Endodermal cell (in vitro differentiated cells): ENCODE results near the gene PTPRT. TPM values are rescaled to one million over a fixed set of nuclear protein-coding genes. Genes with fewer than 3 reads are reported as not detected.

Source experiments
- DNase-seq: peaks from one replicate; pipeline ENCODE4 v3.0.0-alpha.2; 2017
- H3K27ac ChIP-seq: 2 replicates; pipeline ENCODE4 v1.5.1; 2013; ENCODE audit warnings: mild to moderate bottlenecking, low read depth, low read length, moderate library complexity
- H3K27me3 ChIP-seq: 2 replicates; pipeline ENCODE4 v1.6.1; 2013; ENCODE audit warnings: mild to moderate bottlenecking, low read length, moderate library complexity; ENCODE audit not compliant: insufficient read depth, control insufficient read depth, poor library complexity, severe bottlenecking
- H3K36me3 ChIP-seq: 2 replicates; pipeline ENCODE4 v1.7.0; 2013; ENCODE audit warnings: mild to moderate bottlenecking, low read length, moderate library complexity; ENCODE audit not compliant: control insufficient read depth, insufficient read depth
- H3K4me1 ChIP-seq: one replicate; pipeline ENCODE4 v1.7.0; 2013; ENCODE audit warnings: low read length; ENCODE audit not compliant: control insufficient read depth, insufficient read depth
- H3K4me3 ChIP-seq: 2 replicates; pipeline ENCODE4 v1.5.1; 2013; ENCODE audit warnings: mild to moderate bottlenecking, low read length, moderate library complexity
- H3K9ac ChIP-seq: 2 replicates; pipeline ENCODE4 v1.6.1; 2013; ENCODE audit warnings: mild to moderate bottlenecking, low read length, moderate library complexity; ENCODE audit not compliant: poor library complexity, severe bottlenecking; ENCODE audit errors: extremely low read depth
- H3K9me3 ChIP-seq: 2 replicates; pipeline ENCODE4 v1.6.1; 2013; ENCODE audit warnings: mild to moderate bottlenecking, low read length, moderate library complexity; ENCODE audit not compliant: control insufficient read depth
- H3K27ac Mint-ChIP-seq: 2 replicates; pipeline ENCODE4 v1.8.0; 2020; ENCODE audit warnings: mixed read lengths
- H3K27me3 Mint-ChIP-seq: 2 replicates; pipeline ENCODE4 v1.8.0; 2021; ENCODE audit warnings: mild to moderate bottlenecking, mixed read lengths; ENCODE audit not compliant: insufficient read depth
- H3K36me3 Mint-ChIP-seq: 2 replicates; pipeline ENCODE4 v1.8.0; 2020; ENCODE audit warnings: low read depth, mixed read lengths
- H3K4me1 Mint-ChIP-seq: 2 replicates; pipeline ENCODE4 v1.8.0; 2020; ENCODE audit warnings: mixed read lengths
- H3K4me3 Mint-ChIP-seq: 2 replicates; pipeline ENCODE4 v1.8.0; 2020; ENCODE audit warnings: mild to moderate bottlenecking, moderate library complexity, mixed read lengths
- H3K9me3 Mint-ChIP-seq: 2 replicates; pipeline ENCODE4 v1.8.0; 2020; ENCODE audit warnings: mild to moderate bottlenecking, mixed read lengths
- CTCF ChIP-seq: fragments of 200-600 bp; sonication (generic); conservative IDR thresholded peaks from 2 replicates; pipeline ENCODE4 v1.5.0; 2021; ENCODE audit warnings: antibody characterized with exemption, mild to moderate bottlenecking
- WGBS, 2 experiments: methylation state at CpG; one replicate each; pipeline versions ENCODE4 v1.1.5 to v1.1.7; 2013; ENCODE audit warnings: missing lambda C conversion rate in 2 of 2, mixed read lengths in 1 of 2; ENCODE audit not compliant: insufficient coverage in 1 of 2, insufficient read length in 1 of 2; 5-methylcytosine and 5-hydroxymethylcytosine counted together
- total RNA-seq, 2 donors: library from RNA; stranded (reverse); fragmentation: NEBNext Ultra II Directional in 1 of 2; extraction: Animal tissue kit (Norgen Biotek cat#: 25700) in 1 of 2; gene quantifications; 2 replicates in 1 of 2; 3 replicates in 1 of 2; pipeline ENCODE4 v1.2.1, GENCODE V29; 2021

PTPRT gene
- total RNA-seq, 2 donors from 2014 or later = 2.3 to 2.7 TPM

DNA sequence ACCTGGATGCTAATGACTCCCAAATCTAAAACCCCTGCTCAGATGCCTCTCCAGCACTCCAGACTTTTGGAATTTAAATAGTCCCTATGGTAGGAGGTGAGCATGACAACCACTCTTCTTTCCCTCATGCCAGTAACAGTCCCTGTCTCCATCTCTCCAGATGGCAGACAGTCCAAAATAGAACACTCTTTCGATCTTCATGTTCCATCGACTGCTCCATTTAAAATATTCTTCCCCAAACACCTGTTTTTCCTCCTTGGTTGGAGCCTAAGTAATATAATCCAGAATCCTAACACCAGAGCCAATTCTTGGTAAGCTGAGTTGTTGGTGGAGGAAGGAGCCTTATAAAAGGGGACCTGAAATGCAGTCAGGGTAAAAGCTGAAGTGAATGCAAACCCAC is 848.1 kb downstream of the PTPRT start:
- no peaks in the 10 kb centered on the region for H3K9me3 Mint-ChIP-seq
- H3K27ac Mint-ChIP-seq = no peak overlapping the region

DNA sequence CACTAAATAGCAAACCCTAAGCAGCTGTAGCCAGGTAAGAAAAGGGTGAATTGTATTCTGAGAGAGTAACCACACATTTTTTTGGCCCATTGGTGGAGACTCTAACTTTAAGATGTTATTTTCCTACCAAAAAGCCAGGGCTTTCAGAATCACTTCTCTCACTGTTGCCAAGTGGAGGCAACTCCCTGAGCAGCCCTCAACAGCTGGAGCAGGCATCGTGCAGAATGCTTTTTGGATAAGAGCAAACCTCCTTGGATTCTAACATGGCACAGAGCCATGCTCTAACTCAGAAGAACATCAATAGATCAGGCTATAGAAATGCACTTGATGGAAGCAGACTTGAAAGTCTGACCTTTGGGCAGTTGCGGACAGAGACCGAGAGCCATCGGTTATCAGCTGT is 849.3 kb downstream of the PTPRT start:
- Histone ChIP-seq H3K27me3 (no peaks in the 10 kb centered on the region), H3K9me3 (no peaks in the 10 kb centered on the region), H3K4me3 (no peak overlapping the region), H3K4me1 (no peaks in the 10 kb centered on the region), H3K9ac (no peak overlapping the region), H3K36me3 (no peaks in the 10 kb centered on the region), H3K27ac (no peak overlapping the region)
- Mint-ChIP-seq H3K9me3 (peaks cover 3% of the 10 kb centered on the region), H3K27ac (no peak overlapping the region), H3K36me3 (no peaks in the 10 kb centered on the region), H3K4me1 (no peaks in the 10 kb centered on the region), H3K4me3 (no peak overlapping the region), H3K27me3 (no peaks in the 10 kb centered on the region)
- no peak for DNase-seq
- 91 to 97% methylated on average over 4 of the region's 4 CpGs for WGBS, 2 experiments
- TF ChIP-seq CTCF = no peak

More for the DNA sequence above, 848.1 kb downstream of the PTPRT start:
- Histone ChIP-seq H3K9ac (no peak overlapping the region), H3K4me1 (no peaks in the 10 kb centered on the region), H3K27me3 (no peaks in the 10 kb centered on the region), H3K27ac (no peak overlapping the region), H3K36me3 (no peaks in the 10 kb centered on the region), H3K9me3 (no peaks in the 10 kb centered on the region), H3K4me3 (no peak overlapping the region)
- no peak for DNase-seq
- H3K36me3 Mint-ChIP-seq = no peaks in the 10 kb centered on the region
- H3K4me1 Mint-ChIP-seq = no peaks in the 10 kb centered on the region
- no peak overlapping the region for H3K4me3 Mint-ChIP-seq
- no peak for TF ChIP-seq CTCF
- no peaks in the 10 kb centered on the region for H3K27me3 Mint-ChIP-seq
- WGBS, 2 experiments = 93% methylated on average over 2 of the region's 2 CpGs; no CpG with 5 or more reads in 1 of the 2 experiments

DNA sequence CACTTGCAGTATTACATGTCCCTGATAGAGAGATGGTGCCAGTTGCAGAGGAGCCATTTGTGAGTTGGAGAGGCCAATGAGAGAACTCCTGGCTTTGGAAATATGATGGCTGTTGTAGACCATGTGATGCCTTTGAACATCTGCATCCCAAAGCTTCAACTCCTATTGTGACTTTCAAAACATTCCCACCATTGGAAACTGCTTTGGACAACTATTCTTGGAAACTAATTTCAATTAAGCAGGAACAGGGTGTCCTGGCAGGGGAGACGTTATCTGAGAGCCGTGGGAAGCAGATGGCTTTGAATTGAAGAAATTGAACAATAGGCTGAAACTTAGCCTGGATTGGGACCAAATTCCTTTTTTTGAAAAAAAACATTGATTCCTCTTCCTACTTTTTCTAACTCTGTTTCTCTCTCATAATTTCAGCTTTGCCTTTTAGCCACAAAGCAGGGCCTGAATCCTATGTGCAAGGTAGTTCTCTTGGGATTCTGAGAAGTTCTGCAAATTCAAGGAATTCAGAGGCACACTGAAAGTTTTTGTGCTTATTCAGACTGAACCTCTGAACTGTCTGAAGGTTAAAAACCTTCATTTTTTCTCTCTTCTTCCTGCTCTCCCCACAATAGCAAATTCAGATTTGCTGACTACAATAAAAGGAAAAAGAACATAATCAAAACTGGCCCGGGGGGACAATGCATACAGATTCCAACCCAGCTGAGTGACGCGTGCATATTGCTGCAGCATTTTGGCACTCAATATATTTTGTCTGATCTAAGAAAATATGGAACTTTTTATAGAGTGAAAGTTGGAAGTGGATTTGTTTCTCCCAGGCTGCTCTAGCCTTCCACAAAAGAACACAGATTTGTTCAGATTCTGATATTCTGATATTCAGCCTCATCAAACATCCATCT is 851.2 kb downstream of the PTPRT start:
- Mint-ChIP-seq H3K9me3 (peaks cover 7% of the 10 kb centered on the region), H3K27ac (no peak overlapping the region), H3K4me3 (no peak overlapping the region), H3K36me3 (no peaks in the 10 kb centered on the region), H3K27me3 (no peaks in the 10 kb centered on the region), H3K4me1 (no peaks in the 10 kb centered on the region)
- Histone ChIP-seq H3K9me3 (no peaks in the 10 kb centered on the region), H3K9ac (no peak overlapping the region), H3K27ac (no peak overlapping the region), H3K36me3 (no peaks in the 10 kb centered on the region), H3K4me3 (no peak overlapping the region), H3K27me3 (no peaks in the 10 kb centered on the region), H3K4me1 (no peaks in the 10 kb centered on the region)
- WGBS, 2 experiments = 88 to 92% methylated on average over 5 of the region's 5 CpGs
- DNase-seq = no peak
- TF ChIP-seq CTCF = no peak
